ENCODE results near the gene FAM171A2. TPM values are rescaled to one million over a fixed set of nuclear protein-coding genes. Genes with fewer than 3 reads are reported as not detected.
"Not testable (repeated sequence)": the region's sequence is repeated elsewhere in the genome, so short reads cannot be mapped to it uniquely, and the experiment has no call there.

The FAM171A2 gene
- total and polyA plus RNA-seq, 8 donors, result 0.30 to 5.4 (median 0.31) TPM; not detected in 3

DNA sequence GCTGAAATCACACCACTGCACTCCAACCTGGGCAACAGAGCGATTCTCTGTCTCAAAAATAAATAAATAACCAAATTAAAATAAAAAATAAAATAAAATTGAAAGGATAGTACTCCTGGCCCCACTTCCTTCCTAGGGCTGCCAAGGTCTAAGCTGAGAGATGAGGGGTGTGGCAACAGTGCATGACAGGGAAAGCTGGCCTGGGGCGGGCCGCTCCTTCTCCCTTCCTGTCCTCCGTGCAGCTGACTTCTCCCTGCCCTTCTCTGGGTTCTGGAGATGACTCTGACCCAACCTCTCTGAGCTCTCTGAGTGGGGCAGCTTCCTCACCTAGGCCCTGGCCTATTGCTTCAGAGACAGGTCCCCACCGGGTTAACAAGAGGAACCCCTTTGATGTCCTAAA lies 30.3 kb downstream of the FAM171A2 start:
- Histone ChIP-seq H3K9me3 (no peaks in the 10 kb centered on the region), H3K4me1 (peaks cover 0 to 28% (median 8%) of the 10 kb centered on the region in 4 donors), H3K4me3 (no peak overlapping the region), H3K27ac (peak overlapping the region in 2 of 5 donors; percentile 1 to 32), H3K27me3 (peaks cover 0 to 19% (median 0%) of the 10 kb centered on the region in 3 donors), H3K36me3 (no peaks in the 10 kb centered on the region)
- 48 to 72% (median 64%) methylated on average over 5 of the region's 5 CpGs for WGBS, 5 donors
- DNase-seq, result no peak
- intact Hi-C loops (cut with DNase I; ENCODE audit: low total_unique reads), result no loop called here
- TF ChIP-seq POLR2AphosphoS5 (IDR thresholded peaks at IDR 0.05) (no peak), EP300 (IDR thresholded peaks at IDR 0.05) (no peak), POLR2A (IDR thresholded peaks at IDR 0.05) (no peak)
- TF ChIP-seq, protein P1, sequence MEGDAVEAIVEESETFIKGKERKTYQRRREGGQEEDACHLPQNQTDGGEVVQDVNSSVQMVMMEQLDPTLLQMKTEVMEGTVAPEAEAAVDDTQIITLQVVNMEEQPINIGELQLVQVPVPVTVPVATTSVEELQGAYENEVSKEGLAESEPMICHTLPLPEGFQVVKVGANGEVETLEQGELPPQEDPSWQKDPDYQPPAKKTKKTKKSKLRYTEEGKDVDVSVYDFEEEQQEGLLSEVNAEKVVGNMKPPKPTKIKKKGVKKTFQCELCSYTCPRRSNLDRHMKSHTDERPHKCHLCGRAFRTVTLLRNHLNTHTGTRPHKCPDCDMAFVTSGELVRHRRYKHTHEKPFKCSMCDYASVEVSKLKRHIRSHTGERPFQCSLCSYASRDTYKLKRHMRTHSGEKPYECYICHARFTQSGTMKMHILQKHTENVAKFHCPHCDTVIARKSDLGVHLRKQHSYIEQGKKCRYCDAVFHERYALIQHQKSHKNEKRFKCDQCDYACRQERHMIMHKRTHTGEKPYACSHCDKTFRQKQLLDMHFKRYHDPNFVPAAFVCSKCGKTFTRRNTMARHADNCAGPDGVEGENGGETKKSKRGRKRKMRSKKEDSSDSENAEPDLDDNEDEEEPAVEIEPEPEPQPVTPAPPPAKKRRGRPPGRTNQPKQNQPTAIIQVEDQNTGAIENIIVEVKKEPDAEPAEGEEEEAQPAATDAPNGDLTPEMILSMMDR (IDR thresholded peaks at IDR 0.05), result no peak

DNA sequence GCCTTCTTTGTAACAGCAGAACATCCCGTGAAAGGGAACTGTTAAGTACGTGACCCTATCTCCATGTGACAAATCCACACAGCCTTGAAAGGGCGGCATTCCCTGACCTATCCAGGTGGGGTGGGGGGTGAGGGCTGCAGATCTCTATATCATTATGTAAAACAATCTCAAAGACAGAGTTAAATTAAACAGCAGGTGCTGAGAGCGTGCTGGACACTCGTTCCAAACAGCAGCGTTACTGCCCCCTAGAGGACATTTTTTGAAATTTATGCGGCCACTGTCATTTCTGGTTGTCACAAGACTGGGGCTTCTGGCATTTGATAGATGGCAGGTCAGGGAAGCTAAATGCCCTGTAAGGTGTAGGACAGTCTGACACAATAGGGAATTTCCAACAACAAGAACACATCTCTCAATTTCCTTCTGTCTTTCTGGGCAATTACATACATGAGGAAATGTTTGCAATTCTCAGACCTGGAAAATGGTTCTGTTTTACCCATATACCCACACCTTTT lies 32.3 kb downstream of the FAM171A2 start:
- H3K4me3 ChIP-seq, result no peak overlapping the region
- H3K9me3 ChIP-seq, result no peaks in the 10 kb centered on the region
- peak; percentile 80 to 90 for DNase-seq
- no peaks in the 10 kb centered on the region for H3K36me3 ChIP-seq
- peaks cover 5 to 35% (median 18%) of the 10 kb centered on the region in 4 donors for H3K4me1 ChIP-seq
- H3K27me3 ChIP-seq, result peaks cover 0 to 7% (median 0%) of the 10 kb centered on the region in 3 donors
- WGBS, 5 donors, result 2 to 4% (median 3%) methylated on average over 7 of the region's 7 CpGs
- intact Hi-C loops (cut with DNase I; ENCODE audit: low total_unique reads), result no loop called here
- TF ChIP-seq, protein P1 (IDR thresholded peaks at IDR 0.05), result peak in 5 of 7 experiments; percentile 64 to 85 (median 75)
- no peak for TF ChIP-seq POLR2A (IDR thresholded peaks at IDR 0.05)
- no peak for TF ChIP-seq EP300 (IDR thresholded peaks at IDR 0.05)
- TF ChIP-seq POLR2AphosphoS5 (IDR thresholded peaks at IDR 0.05), result peak in 2 of 3 donors; percentile 13 to 34
- no peak overlapping the region for H3K27ac ChIP-seq

DNA sequence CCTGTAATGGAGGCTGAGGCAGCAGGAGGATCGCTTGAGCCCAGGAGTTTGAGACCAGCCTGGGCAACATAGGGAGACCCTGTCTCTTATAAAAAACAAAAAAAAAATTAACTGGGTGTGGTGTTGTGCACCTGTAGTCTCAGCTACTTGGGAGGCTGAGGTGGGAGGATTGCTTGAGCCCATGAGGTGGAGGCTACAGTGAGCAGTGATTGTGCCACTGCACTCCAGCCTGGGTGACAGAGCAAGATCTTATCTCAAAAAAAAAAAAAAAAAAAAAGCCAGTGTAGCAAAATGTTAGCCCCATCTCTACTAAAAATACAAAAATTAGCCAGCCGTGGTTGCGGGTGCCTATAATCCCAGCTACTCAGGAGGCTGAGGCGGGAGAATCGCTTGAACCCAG lies 33.4 kb downstream of the FAM171A2 start:
- H3K27ac ChIP-seq; H3K4me3 ChIP-seq; H3K36me3 ChIP-seq; H3K27me3 ChIP-seq; intact Hi-C loops (cut with DNase I; ENCODE audit: low total_unique reads); DNase-seq; H3K9me3 ChIP-seq: not testable (repeated sequence)
- peaks cover 5 to 44% (median 27%) of the 10 kb centered on the region in 4 donors for H3K4me1 ChIP-seq
- 83 to 98% (median 91%) methylated on average over 5 of the region's 5 CpGs for WGBS, 5 donors

DNA sequence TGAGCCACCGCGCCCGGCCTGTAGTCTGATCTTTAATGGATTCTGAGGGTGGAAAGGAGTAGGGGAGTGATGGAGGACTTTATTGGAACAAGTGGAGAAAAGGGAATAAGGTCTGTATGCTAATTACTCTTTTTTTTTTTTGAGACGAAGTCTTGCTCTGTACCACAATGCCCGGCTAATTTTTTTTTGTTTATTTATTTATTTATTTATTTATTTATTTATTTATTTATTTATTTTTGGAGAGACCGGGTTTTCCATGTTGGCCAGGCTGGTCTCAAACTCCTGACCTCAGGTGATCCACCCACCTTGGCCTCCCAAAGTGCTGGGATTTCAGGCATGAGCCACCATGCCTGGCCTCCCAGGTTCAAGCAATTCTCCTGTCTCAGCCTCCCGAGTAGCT lies 34.1 kb downstream of the FAM171A2 start:
- H3K27ac ChIP-seq; H3K27me3 ChIP-seq; intact Hi-C loops (cut with DNase I; ENCODE audit: low total_unique reads); DNase-seq; H3K36me3 ChIP-seq; H3K9me3 ChIP-seq; H3K4me3 ChIP-seq: not testable (repeated sequence)
- peaks cover 5 to 39% (median 27%) of the 10 kb centered on the region in 4 donors for H3K4me1 ChIP-seq
- WGBS, 5 donors, result 84 to 92% (median 86%) methylated on average over 7 of the region's 7 CpGs

DNA sequence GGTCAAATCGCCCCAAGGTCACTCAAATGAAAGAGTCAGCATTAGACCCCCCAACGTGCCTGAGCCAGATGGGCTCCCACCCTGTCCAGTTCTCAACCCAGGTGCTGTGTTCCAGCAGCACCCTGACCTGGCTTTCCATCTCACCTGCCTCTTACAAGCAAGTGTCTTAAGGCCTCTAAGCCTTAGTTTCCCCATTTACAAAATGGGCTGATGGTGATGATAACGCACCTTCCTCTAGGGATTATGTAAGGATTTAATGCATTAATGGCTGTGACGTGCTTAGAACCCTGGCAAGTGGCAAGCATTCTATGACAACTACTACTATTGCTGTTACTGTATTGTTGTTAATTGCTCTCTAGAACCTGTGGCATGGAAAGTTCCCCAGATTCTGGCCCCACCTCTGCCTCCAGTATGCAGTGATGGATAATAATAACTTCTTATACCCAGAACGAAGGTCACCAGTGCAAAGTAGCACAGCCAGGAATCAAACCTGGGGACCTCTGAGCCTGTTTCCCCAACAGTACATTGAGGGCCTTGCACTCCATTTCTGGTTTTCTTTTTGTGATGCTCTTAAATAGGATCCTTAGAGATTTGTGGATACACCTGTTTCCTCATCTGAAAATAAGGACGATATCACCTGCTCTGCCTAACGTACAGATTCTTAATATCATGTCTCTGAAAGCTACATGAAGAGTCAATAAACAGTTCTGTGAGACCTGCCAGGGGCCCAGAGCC lies 35.8 kb downstream of the FAM171A2 start:
- no peak for DNase-seq
- TF ChIP-seq EP300 (IDR thresholded peaks at IDR 0.05), result no peak
- TF ChIP-seq POLR2A (IDR thresholded peaks at IDR 0.05), result no peak
- no peak for TF ChIP-seq POLR2AphosphoS5 (IDR thresholded peaks at IDR 0.05)
- TF ChIP-seq, protein P1 (IDR thresholded peaks at IDR 0.05), result no peak
- Histone ChIP-seq H3K27ac (no peak overlapping the region), H3K36me3 (no peaks in the 10 kb centered on the region), H3K4me1 (peaks cover 17 to 47% (median 42%) of the 10 kb centered on the region in 4 donors), H3K9me3 (no peaks in the 10 kb centered on the region), H3K4me3 (no peak overlapping the region), H3K27me3 (no peaks in the 10 kb centered on the region)
- WGBS, 5 donors, result 72 to 76% (median 73%) methylated on average over 6 to 7 of the region's 7 CpGs
- intact Hi-C loops (cut with DNase I; ENCODE audit: low total_unique reads), result no loop called here

All from stomach (tissue), 9 donors.